Parietal lobe (tissue), 1 donor: ENCODE data around the gene NAE1. TPM values are rescaled to one million over a fixed set of nuclear protein-coding genes. Genes with fewer than 3 reads are reported as not detected.

ENCODE experiments used
- total RNA-seq: library from RNA; depleted of rRNA; stranded (reverse); fragments of >200 nt; gene quantifications from one replicate; pipeline ENCODE4 v1.2.3, GENCODE V29; 2014

The NAE1 gene
- total RNA-seq: 121 TPM

GRCh38 chr16:66830422-66831404 lies at the start of gene NAE1:
Gene NAE1 (minus strand): TSS chr16:66830976. CDS start chr16:66830899, 77 bp downstream.

GRCh38 chr16:66844342-66845079 lies 13.7 kb upstream of the NAE1 start, which contains the start of gene CA7:
Gene CA7 (plus strand): TSS chr16:66844414. CDS start chr16:66844488, 74 bp downstream.

GRCh38 chr16:66801320-66802105 lies 29.3 kb downstream of the NAE1 start, which contains the start of gene TERB1:
Gene TERB1 (minus strand): TSS chr16:66801584. CDS start chr16:66796798, 4,786 bp downstream.

Other genes starting within 250 kb of the NAE1 start
- gene CMTM3, start 226.3 kb downstream of the NAE1 start, total RNA-seq: 8.1 TPM
- 60.7 TPM for gene CMTM4, start 134.2 kb downstream of the NAE1 start, total RNA-seq
- gene DYNC1LI2, start 79.4 kb downstream of the NAE1 start, total RNA-seq: 220 TPM
- gene TERB1, start 29.4 kb downstream of the NAE1 start, total RNA-seq: not detected
- gene CA7, start 13.4 kb upstream of the NAE1 start, total RNA-seq: not detected
- 12.5 TPM for gene PDP2, start 49.5 kb upstream of the NAE1 start, total RNA-seq
- gene CDH16, start 87.9 kb upstream of the NAE1 start, total RNA-seq: not detected
- 0.63 TPM for gene RRAD, start 94.6 kb upstream of the NAE1 start, total RNA-seq
- gene CIAO2B, start 103.4 kb upstream of the NAE1 start, total RNA-seq: 71.1 TPM
- 40.1 TPM for gene CES2, start 104.5 kb upstream of the NAE1 start, total RNA-seq
- 2.5 TPM for gene CES3, start 130.3 kb upstream of the NAE1 start, total RNA-seq
- gene CES4A, start 157.6 kb upstream of the NAE1 start, total RNA-seq: 33.8 TPM
- gene CBFB, start 198.2 kb upstream of the NAE1 start, total RNA-seq: 42.3 TPM